Right lobe of liver (tissue), 6 donors: Measurements from ENCODE around the gene P2RY6. TPM values are rescaled to one million over a fixed set of nuclear protein-coding genes. Genes with fewer than 3 reads are reported as not detected.

Experiments used
- ATAC-seq, 4 donors: fragments of 200-7000 bp; cut with Tn5 transposase; one replicate each; pipeline ENCODE4 v1.9.1; 2020; ENCODE audit warnings: mild to moderate bottlenecking in 4 of 4, moderate library complexity in 4 of 4
- DNase-seq, 3 donors: peaks; one replicate each; pipeline ENCODE4 v3.0.0-alpha.2; 2020
- H3K27ac ChIP-seq, 3 donors: fragments of 200-600 bp; one replicate each; pipeline ENCODE4 v1.8.0; 2022
- H3K27me3 ChIP-seq, 2 donors: fragments of 200-600 bp; one replicate each; pipeline ENCODE4 v1.8.0; 2022
- H3K36me3 ChIP-seq, 4 donors: fragments of 200-600 bp; sonication (generic) in 1 of 4; one replicate each; pipeline versions ENCODE4 v1.5.1 to v1.8.0; 2017 to 2022; ENCODE audit warnings: control low read depth in 1 of 4
- H3K4me1 ChIP-seq, 4 donors: fragments of 200-600 bp; sonication (generic) in 1 of 4; one replicate each; pipeline versions ENCODE4 v1.5.1 to v1.8.0; 2017 to 2022; ENCODE audit warnings: control low read depth in 1 of 4
- H3K4me3 ChIP-seq, 3 donors: fragments of 200-600 bp; one replicate each; pipeline ENCODE4 v1.8.0; 2022
- H3K9me3 ChIP-seq, 4 donors: fragments of 200-600 bp; sonication (generic) in 1 of 4; one replicate each; pipeline versions ENCODE4 v1.5.1 to v1.8.0; 2017 to 2022; ENCODE audit warnings: control low read depth in 1 of 4
- POLR2A ChIP-seq: fragments of 450-650 bp; IDR thresholded peaks from one replicate; pipeline ENCODE4 v1.6.1; 2017; ENCODE audit warnings: antibody characterized with exemption, mild to moderate bottlenecking
- WGBS: methylation state at CpG from one replicate; pipeline ENCODE4 v1.1.6; 2018; ENCODE audit warnings: low coverage, low lambda C conversion rate; ENCODE audit not compliant: insufficient coverage; ENCODE audit errors: missing lambda C conversion rate; 5-methylcytosine and 5-hydroxymethylcytosine counted together
- intact Hi-C, 2 donors: fragments of 100-400 bp; cut with DNase I; formaldehyde crosslinking; loops; one replicate each; pipeline versions ENCODE4 v1.11.2 to v1.14.1; 2022
- total RNA-seq, 6 experiments: library from RNA; depleted of rRNA in 2 of 6; stranded (reverse); fragments of >200 nt in 2 of 6; fragmentation: NEBNext Ultra II Directional in 3 of 6; extraction: Animal tissue kit (Norgen Biotek cat#: 25700) in 3 of 6; gene quantifications; one replicate each; pipeline versions ENCODE4 v1.1.0 to v1.2.4, GENCODE V29; 2016 to 2023
- TF ChIP-seq, protein P1 (sequence below), 4 donors: fragments of 200-600 bp in 3 of 4; fragments of 450-650 bp in 1 of 4; IDR thresholded peaks; one replicate each; pipeline versions ENCODE4 v1.5.1 to v1.8.0; 2016 to 2022; ENCODE audit warnings: antibody characterized with exemption in 4 of 4, mild to moderate bottlenecking in 2 of 4
- donor health status: DM: no; HTN: yes; CAD: no.
- donor health status: DM: no; HTN: no; CAD: no.
- donor health status: DM: no; HTN: no; CAD: no.
- donor health status: DM: no; HTN: yes; CAD: no.
- donor health status: DM: no; HTN: yes; CAD: no.

P2RY6 gene
- total RNA-seq, 6 experiments from 2014 or later: 0.24 to 1.8 (median 0.62) TPM

DNA sequence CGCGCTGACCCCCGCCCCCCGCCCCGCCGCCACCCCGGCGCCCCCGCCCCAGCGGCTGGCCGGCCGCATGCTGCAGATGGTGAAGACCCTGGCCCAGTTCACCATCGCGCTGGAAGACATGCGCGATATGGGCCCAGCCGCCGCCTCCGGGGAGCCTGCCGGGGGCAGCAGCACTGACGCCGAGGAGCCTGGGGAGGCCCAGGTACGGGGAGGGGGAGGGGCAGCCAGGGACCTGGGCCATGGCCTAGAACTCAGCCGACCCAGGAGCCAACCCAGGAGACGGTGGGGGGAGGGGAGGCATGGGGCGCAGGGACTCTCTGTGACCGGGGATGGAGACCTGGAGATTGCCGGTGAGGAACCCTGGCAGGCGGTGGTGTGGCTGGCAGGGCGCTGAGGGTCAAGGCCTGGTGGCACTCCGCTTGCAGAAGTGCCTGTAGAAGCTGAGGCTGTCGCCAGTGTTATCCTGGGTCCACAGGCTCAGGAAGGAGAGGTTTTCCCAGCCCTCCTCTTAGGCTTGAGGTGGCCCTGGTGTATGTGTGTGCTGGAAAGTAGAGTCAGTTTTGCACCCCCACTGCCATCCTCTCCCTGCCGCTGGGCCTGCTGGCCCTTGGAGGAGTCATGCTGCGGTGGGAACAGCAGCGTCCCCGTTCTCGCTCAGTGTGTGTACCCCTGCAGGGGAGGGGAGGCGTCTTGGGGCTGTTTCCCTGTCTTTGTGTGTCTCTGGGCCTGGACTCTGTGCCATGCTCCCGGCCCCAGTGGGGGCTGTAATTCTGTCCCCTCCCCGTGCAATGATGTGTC lies 71.1 kb downstream of the P2RY6 start:
- Histone ChIP-seq H3K9me3 (no peaks in the 10 kb centered on the region), H3K27ac (no peak overlapping the region), H3K27me3 (no peaks in the 10 kb centered on the region), H3K4me1 (peaks cover 0 to 11% (median 0%) of the 10 kb centered on the region in 4 donors), H3K36me3 (no peaks in the 10 kb centered on the region), H3K4me3 (peak overlapping the region in 1 of 3 donors; percentile 38)
- ATAC-seq (no peak), DNase-seq (no peak)
- WGBS: 60% methylated on average over 1 of the region's 40 CpGs
- intact Hi-C loops: no loop called here
- no peak for TF ChIP-seq POLR2A
- TF ChIP-seq, protein P1, sequence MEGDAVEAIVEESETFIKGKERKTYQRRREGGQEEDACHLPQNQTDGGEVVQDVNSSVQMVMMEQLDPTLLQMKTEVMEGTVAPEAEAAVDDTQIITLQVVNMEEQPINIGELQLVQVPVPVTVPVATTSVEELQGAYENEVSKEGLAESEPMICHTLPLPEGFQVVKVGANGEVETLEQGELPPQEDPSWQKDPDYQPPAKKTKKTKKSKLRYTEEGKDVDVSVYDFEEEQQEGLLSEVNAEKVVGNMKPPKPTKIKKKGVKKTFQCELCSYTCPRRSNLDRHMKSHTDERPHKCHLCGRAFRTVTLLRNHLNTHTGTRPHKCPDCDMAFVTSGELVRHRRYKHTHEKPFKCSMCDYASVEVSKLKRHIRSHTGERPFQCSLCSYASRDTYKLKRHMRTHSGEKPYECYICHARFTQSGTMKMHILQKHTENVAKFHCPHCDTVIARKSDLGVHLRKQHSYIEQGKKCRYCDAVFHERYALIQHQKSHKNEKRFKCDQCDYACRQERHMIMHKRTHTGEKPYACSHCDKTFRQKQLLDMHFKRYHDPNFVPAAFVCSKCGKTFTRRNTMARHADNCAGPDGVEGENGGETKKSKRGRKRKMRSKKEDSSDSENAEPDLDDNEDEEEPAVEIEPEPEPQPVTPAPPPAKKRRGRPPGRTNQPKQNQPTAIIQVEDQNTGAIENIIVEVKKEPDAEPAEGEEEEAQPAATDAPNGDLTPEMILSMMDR (IDR thresholded peaks at IDR 0.05): no peak

- DNase-seq (no peak), ATAC-seq (no peak)
- Histone ChIP-seq H3K4me3 (no peak overlapping the region), H3K36me3 (no peaks in the 10 kb centered on the region), H3K4me1 (peaks cover 0 to 11% (median 0%) of the 10 kb centered on the region in 4 donors), H3K9me3 (no peaks in the 10 kb centered on the region), H3K27me3 (no peaks in the 10 kb centered on the region), H3K27ac (no peak overlapping the region)
- intact Hi-C loops: no loop called here
- TF ChIP-seq, protein P1 (IDR thresholded peaks at IDR 0.05): no peak
- no peak for TF ChIP-seq POLR2A
- WGBS: no CpG with 5 or more reads among the region's 20 CpGs
Measured at GRCh38 chr11:73344191-73344607, 72.1 kb downstream of the P2RY6 start.

DNA sequence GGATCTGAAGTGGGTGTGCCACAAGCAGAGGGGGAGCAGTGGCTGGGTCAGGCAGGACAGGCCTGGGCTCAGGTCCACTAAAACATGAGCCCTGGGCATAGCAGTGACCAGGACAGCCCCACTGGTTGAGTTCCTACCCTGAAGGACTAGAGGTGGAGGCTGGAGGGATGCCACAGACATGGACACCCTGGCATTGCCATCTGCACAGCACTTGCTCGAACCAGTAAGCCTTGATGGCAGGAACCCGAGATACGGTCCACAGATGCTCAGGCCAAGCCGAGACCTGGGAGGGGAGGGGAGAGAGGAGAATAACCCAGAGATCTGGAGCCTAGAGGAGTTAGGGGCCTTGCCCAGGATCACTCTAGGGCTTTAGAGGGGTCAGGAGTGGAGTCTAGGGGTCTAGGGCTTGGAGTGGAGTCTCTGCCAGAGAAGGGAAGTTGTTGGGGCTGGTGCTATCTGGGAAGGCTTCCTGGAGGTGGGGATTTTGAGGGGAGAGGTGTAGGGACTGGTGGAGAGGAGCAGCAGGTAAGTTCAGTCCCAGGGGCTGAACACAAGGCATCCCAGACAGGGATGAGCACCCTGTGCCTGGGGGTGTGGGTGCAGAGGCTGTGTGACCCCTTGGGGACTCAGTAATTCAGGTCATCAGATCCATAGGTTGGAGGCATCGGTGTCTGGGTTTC lies 73.5 kb downstream of the P2RY6 start:
- Histone ChIP-seq H3K9me3 (no peaks in the 10 kb centered on the region), H3K4me1 (peaks cover 0 to 11% (median 0%) of the 10 kb centered on the region in 4 donors), H3K27ac (no peak overlapping the region), H3K27me3 (no peaks in the 10 kb centered on the region), H3K36me3 (no peaks in the 10 kb centered on the region), H3K4me3 (no peak overlapping the region)
- WGBS: 70% methylated on average over 4 of the region's 5 CpGs
- no peak for DNase-seq
- TF ChIP-seq, protein P1 (IDR thresholded peaks at IDR 0.05): no peak
- no peak for TF ChIP-seq POLR2A
- intact Hi-C loops: no loop called here
- ATAC-seq: no peak

- Histone ChIP-seq H3K36me3 (no peaks in the 10 kb centered on the region), H3K9me3 (no peaks in the 10 kb centered on the region), H3K4me1 (peaks cover 0 to 11% (median 0%) of the 10 kb centered on the region in 4 donors), H3K27ac (no peak overlapping the region), H3K4me3 (no peak overlapping the region), H3K27me3 (no peaks in the 10 kb centered on the region)
- no peak for TF ChIP-seq POLR2A
- TF ChIP-seq, protein P1 (IDR thresholded peaks at IDR 0.05): no peak
- ATAC-seq (no peak), DNase-seq (no peak)
- intact Hi-C loops: no loop called here
- 37% methylated on average over 3 of the region's 10 CpGs for WGBS
Measured at GRCh38 chr11:73346186-73346935, 74.2 kb downstream of the P2RY6 start.
